ENCODE results near the gene MRPL16. TPM values are rescaled to one million over a fixed set of nuclear protein-coding genes. Genes with fewer than 3 reads are reported as not detected.
A peak's percentile ranks its signal among the peaks of the same experiment; 100 is the strongest.

Gene MRPL16
- 10 to 100 TPM; 52.8 to 58.4 TPM for total RNA-seq
- polyA plus RNA-seq (2013, experiment 1 of 2): 48.9 TPM
- polyA plus RNA-seq (2013, experiment 2 of 2): 41.5 TPM
- long read RNA-seq, experiment 1, transcript MRPL16-201 (4 exons, 1,182 nt): major isoform, 41 of 44 reads
- long read RNA-seq, experiment 1, partial matches to known transcripts: 1 of 44 reads
- long read RNA-seq, experiment 1, other reads (novel, unspliced or antisense): 0 of 44 reads
- long read RNA-seq, experiment 2, transcript MRPL16-201 (4 exons, 1,182 nt): major isoform, 82 of 84 reads
- long read RNA-seq, experiment 2, partial matches to known transcripts: 0 of 84 reads
- long read RNA-seq, experiment 2, other reads (novel, unspliced or antisense): 1 of 84 reads
- long read RNA-seq, experiment 3, transcript MRPL16-201 (4 exons, 1,182 nt): major isoform, 85 of 91 reads
- long read RNA-seq, experiment 3, partial matches to known transcripts: 2 of 91 reads
- long read RNA-seq, experiment 3, other reads (novel, unspliced or antisense): 3 of 91 reads
- long read RNA-seq, experiment 4, transcript MRPL16-201 (4 exons, 1,182 nt): major isoform, 139 of 148 reads
- long read RNA-seq, experiment 4, partial matches to known transcripts: 1 of 148 reads
- long read RNA-seq, experiment 4, other reads (novel, unspliced or antisense): 4 of 148 reads

DNA sequence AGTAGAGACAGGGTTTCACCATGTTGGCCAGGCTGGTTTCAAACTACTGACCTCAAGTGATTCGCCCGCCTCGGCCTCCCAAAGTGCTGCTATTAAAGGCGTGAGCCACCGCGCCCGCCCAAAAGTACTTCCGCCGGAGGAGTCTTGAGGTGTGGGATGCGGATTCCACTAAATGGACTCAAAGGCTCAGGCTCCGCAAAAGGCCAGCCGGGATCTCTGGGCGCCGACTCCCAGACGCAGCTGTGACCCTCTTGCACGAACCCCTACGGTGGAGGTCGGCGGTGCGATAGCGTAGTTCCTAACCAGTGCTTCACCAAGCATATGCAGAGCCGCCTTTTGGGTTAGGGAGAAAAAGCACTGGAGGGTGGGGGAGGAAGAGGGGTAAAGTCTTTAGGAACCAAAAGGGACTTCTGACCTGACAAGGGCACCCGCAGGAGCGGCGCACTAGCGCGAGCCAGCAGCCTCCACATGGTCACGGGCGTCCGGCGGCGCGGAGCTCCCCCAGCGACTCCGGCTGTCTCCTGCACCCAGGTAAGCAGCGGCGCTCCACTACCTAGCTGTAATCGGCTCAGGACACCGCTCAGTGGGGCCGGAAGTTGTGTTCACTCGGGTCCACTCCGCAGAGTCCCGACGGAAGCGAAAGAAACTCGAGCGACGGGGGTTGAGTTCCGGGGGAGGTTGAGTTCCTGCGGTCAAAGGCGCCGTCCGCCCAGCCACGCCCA lies at the start of gene MRPL16:
Gene MRPL16, minus strand, starts transcription at position 590 of the 722 bp plus-strand sequence. Its CDS starts 120 bp downstream, at position 470.
- DNase-seq: peak; percentile 98
- Mint-ChIP-seq H3K9me3 (no peaks in the 10 kb centered on the region), H3K27me3 (ENCODE audit: insufficient read depth) (no peaks in the 10 kb centered on the region), H3K27ac (peak within 1 kb of the TSS; percentile 97), H3K4me1 (peaks cover 13% of the 10 kb centered on the region), H3K36me3 (ENCODE audit: low read depth) (peaks cover 23% of the 10 kb centered on the region), H3K4me3 (peak within 1 kb of the TSS; percentile 94)
- Histone ChIP-seq H3K4me1 (ENCODE audit: control insufficient read depth, insufficient read depth, low read length) (peaks cover 3% of the 10 kb centered on the region), H3K4me3 (ENCODE audit: low read length) (peak within 1 kb of the TSS; percentile 92), H3K36me3 (ENCODE audit: control insufficient read depth, insufficient read depth, low read length) (peaks cover 40% of the 10 kb centered on the region), H3K27ac (ENCODE audit: low read depth, low read length) (no peak within 1 kb of the TSS), H3K9ac (ENCODE audit: extremely low read depth, low read length, poor library complexity, severe bottlenecking) (peak within 1 kb of the TSS; percentile 82), H3K9me3 (ENCODE audit: control insufficient read depth, low read length) (no peaks in the 10 kb centered on the region), H3K27me3 (ENCODE audit: control insufficient read depth, insufficient read depth, low read length, poor library complexity, severe bottlenecking) (no peaks in the 10 kb centered on the region)
- TF ChIP-seq, protein P1, sequence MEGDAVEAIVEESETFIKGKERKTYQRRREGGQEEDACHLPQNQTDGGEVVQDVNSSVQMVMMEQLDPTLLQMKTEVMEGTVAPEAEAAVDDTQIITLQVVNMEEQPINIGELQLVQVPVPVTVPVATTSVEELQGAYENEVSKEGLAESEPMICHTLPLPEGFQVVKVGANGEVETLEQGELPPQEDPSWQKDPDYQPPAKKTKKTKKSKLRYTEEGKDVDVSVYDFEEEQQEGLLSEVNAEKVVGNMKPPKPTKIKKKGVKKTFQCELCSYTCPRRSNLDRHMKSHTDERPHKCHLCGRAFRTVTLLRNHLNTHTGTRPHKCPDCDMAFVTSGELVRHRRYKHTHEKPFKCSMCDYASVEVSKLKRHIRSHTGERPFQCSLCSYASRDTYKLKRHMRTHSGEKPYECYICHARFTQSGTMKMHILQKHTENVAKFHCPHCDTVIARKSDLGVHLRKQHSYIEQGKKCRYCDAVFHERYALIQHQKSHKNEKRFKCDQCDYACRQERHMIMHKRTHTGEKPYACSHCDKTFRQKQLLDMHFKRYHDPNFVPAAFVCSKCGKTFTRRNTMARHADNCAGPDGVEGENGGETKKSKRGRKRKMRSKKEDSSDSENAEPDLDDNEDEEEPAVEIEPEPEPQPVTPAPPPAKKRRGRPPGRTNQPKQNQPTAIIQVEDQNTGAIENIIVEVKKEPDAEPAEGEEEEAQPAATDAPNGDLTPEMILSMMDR (conservative IDR thresholded peaks at IDR 0.05): peak; percentile 69
- WGBS, 2 experiments (ENCODE audit: insufficient coverage in 1 of 2, insufficient read length in 1 of 2): 0 to 1% methylated on average over 37 to 54 of the region's 54 CpGs

DNA sequence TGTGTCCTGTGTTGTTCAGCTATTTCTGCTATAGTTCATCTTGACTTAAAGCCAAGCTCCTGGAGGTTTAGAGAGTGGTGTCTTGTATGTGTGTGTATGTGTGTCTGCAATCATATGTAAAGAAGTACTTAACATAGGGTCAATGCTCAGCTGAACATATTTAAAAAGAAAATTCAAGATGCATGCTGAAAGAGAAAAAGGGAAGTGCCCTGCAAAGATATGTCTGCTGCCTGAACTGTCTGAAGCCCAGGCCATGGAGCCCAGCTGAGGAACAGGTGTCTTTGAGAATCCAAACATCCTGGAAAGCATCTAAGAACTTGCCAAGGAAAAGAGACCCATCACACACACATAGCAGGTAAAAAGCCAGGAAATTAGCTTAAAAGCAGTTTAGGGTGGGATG lies 49.1 kb upstream of the MRPL16 start:
- H3K27me3 ChIP-seq (ENCODE audit: control insufficient read depth, insufficient read depth, low read length, poor library complexity, severe bottlenecking): no peaks in the 10 kb centered on the region
- TF ChIP-seq, protein P1 (conservative IDR thresholded peaks at IDR 0.05): no peak
- H3K36me3 Mint-ChIP-seq (ENCODE audit: low read depth): no peaks in the 10 kb centered on the region
- H3K4me1 ChIP-seq (ENCODE audit: control insufficient read depth, insufficient read depth, low read length): no peaks in the 10 kb centered on the region
- no peak overlapping the region for H3K27ac Mint-ChIP-seq
- no peak overlapping the region for H3K27ac ChIP-seq (ENCODE audit: low read depth, low read length)
- H3K36me3 ChIP-seq (ENCODE audit: control insufficient read depth, insufficient read depth, low read length): no peaks in the 10 kb centered on the region
- no peak overlapping the region for H3K9ac ChIP-seq (ENCODE audit: extremely low read depth, low read length, poor library complexity, severe bottlenecking)
- H3K4me3 ChIP-seq (ENCODE audit: low read length): no peak overlapping the region
- DNase-seq: no peak
- H3K4me3 Mint-ChIP-seq: no peak overlapping the region
- no peaks in the 10 kb centered on the region for H3K27me3 Mint-ChIP-seq (ENCODE audit: insufficient read depth)
- no peaks in the 10 kb centered on the region for H3K9me3 ChIP-seq (ENCODE audit: control insufficient read depth, low read length)
- H3K4me1 Mint-ChIP-seq: peaks cover 7% of the 10 kb centered on the region
- H3K9me3 Mint-ChIP-seq: no peaks in the 10 kb centered on the region
